HL-60/S4 (cell line): Measurements from ENCODE around the gene MAGI1.

Experiments
- in situ Hi-C: fragments of 300-500 bp; cut with MboI; formaldehyde crosslinking; loops from 2 replicates; pipeline ENCODE4 v1.14.3; 2022; ENCODE audit warnings: low sequenced_read_pairs

The MAGI1 gene

GRCh38 chr3:65776494-65776893 is 262.2 kb downstream of the MAGI1 start:
- in situ Hi-C loops: no loop called here

- in situ Hi-C loops: no loop called here
Measured at GRCh38 chr3:65776081-65776480, 262.6 kb downstream of the MAGI1 start.

GRCh38 chr3:65772758-65773157 is 266.0 kb downstream of the MAGI1 start:
- in situ Hi-C loops: no loop called here

GRCh38 chr3:65767551-65767950 is 271.2 kb downstream of the MAGI1 start:
- in situ Hi-C loops: no loop called here

GRCh38 chr3:65762235-65762580 is 276.5 kb downstream of the MAGI1 start:
- in situ Hi-C loops: no loop called here

- in situ Hi-C loops: no loop called here
Measured at GRCh38 chr3:65761446-65762234, 277.1 kb downstream of the MAGI1 start.

GRCh38 chr3:65758876-65759598 is 279.7 kb downstream of the MAGI1 start:
- in situ Hi-C loops: no loop called here

GRCh38 chr3:65758438-65758837 is 280.3 kb downstream of the MAGI1 start:
- in situ Hi-C loops: no loop called here

- in situ Hi-C loops: no loop called here
Measured at GRCh38 chr3:65752636-65753035, 286.1 kb downstream of the MAGI1 start.

GRCh38 chr3:65751123-65751700 is 287.5 kb downstream of the MAGI1 start:
- in situ Hi-C loops: no loop called here

GRCh38 chr3:65749066-65749465 is 289.7 kb downstream of the MAGI1 start:
- in situ Hi-C loops: no loop called here

GRCh38 chr3:65748326-65748725 is 290.4 kb downstream of the MAGI1 start:
- in situ Hi-C loops: no loop called here

- in situ Hi-C loops: no loop called here
Measured at GRCh38 chr3:65746848-65747247, 291.9 kb downstream of the MAGI1 start.

- in situ Hi-C loops: no loop called here
Measured at GRCh38 chr3:65745306-65745705, 293.4 kb downstream of the MAGI1 start.

- in situ Hi-C loops: no loop called here
Measured at GRCh38 chr3:65742914-65743313, 295.8 kb downstream of the MAGI1 start.

- in situ Hi-C loops: no loop called here
Measured at GRCh38 chr3:65741540-65741939, 297.2 kb downstream of the MAGI1 start.

GRCh38 chr3:65739901-65740541 is 298.7 kb downstream of the MAGI1 start:
- in situ Hi-C loops: no loop called here

GRCh38 chr3:65734792-65735191 is 303.9 kb downstream of the MAGI1 start:
- in situ Hi-C loops: no loop called here

- in situ Hi-C loops: no loop called here
Measured at GRCh38 chr3:65734382-65734781, 304.3 kb downstream of the MAGI1 start.

GRCh38 chr3:65733459-65733858 is 305.3 kb downstream of the MAGI1 start:
- in situ Hi-C loops: no loop called here

- in situ Hi-C loops: no loop called here
Measured at GRCh38 chr3:65732051-65732935, 306.4 kb downstream of the MAGI1 start.
